A549 (cell line): ENCODE data around the gene GALNT15. TPM values are rescaled to one million over a fixed set of nuclear protein-coding genes. Genes with fewer than 3 reads are reported as not detected.

Source experiments
- ATAC-seq, 2 experiments: fragments of 200-7000 bp in 1 of 2; fragments of >200 bp in 1 of 2; cut with Nextera tagmentation in 1 of 2; cut with Tn5 transposase in 1 of 2; 3 replicates each; pipeline versions ENCODE4 v1.8.0 to v1.9.1; 2018 to 2020; ENCODE audit warnings: mild to moderate bottlenecking in 1 of 2, moderate library complexity in 1 of 2
- CTCF ChIA-PET: fragments of 300-600 bp; sonication (Branson Sonifier 250); formaldehyde crosslinking; extraction: SDS; loops from one replicate; lab custom pipeline; 2021; ENCODE audit warnings: antibody characterized with exemption, inconsistent platforms; lab: Yijun Ruan, JAX
- POLR2A ChIA-PET: fragments of 350-600 bp; formaldehyde crosslinking; extraction: SDS; loops from one replicate; lab custom pipeline; 2021; ENCODE audit warnings: antibody characterized with exemption, inconsistent platforms; lab: Yijun Ruan, JAX
- DNase-seq, 2 experiments: peaks; one replicate each; pipeline versions ENCODE4 v3.0.0 to v3.0.0-alpha.2; 2011 to 2016; ENCODE audit warnings: low read depth in 1 of 2, low spot score in 1 of 2
- FAIRE-seq: peaks from 2 replicates; lab custom pipeline; 2011; peaks lifted over from hg19 to GRCh38; lab: Jason Lieb, UNC
- H3K27ac ChIP-seq, 2 experiments: fragments of >200 bp; sonication (Bioruptor Twin); formaldehyde crosslinking; 3 replicates each; pipeline ENCODE4 v1.5.1; 2016 to 2017
- H3K4me1 ChIP-seq: fragments of >200 bp; sonication (Bioruptor Twin); formaldehyde crosslinking; 3 replicates; pipeline ENCODE4 v1.6.1; 2016
- H3K4me2 ChIP-seq: fragments of >200 bp; sonication (Bioruptor Twin); formaldehyde crosslinking; 3 replicates; pipeline ENCODE4 v1.6.1; 2016
- H3K4me3 ChIP-seq: fragments of >200 bp; sonication (Bioruptor Twin); formaldehyde crosslinking; 3 replicates; pipeline ENCODE4 v1.5.1; 2016
- H3K9me3 ChIP-seq: fragments of >200 bp; sonication (Bioruptor Twin); formaldehyde crosslinking; 3 replicates; pipeline ENCODE4 v1.6.1; 2016
- CBX8 ChIP-seq: fragments of 200-600 bp; sonication (generic); IDR thresholded peaks from 2 replicates; pipeline ENCODE4 v1.6.1; 2016
- CEBPB ChIP-seq, 2 experiments: fragments of >200 bp in 1 of 2; sonication (Bioruptor Twin) in 1 of 2; formaldehyde crosslinking in 1 of 2; IDR thresholded peaks; 2 replicates each; pipeline ENCODE4 v1.6.1; 2012 to 2016
- EP300 ChIP-seq, 2 experiments: fragments of >200 bp; sonication (Bioruptor Twin); formaldehyde crosslinking; IDR thresholded peaks; 2 replicates in 1 of 2; 3 replicates in 1 of 2; pipeline ENCODE4 v1.6.1; 2016 to 2017
- GATA3 ChIP-seq: IDR thresholded peaks from 2 replicates; pipeline ENCODE4 v1.6.1; 2012; ENCODE audit warnings: borderline replicate concordance
- HDAC2 ChIP-seq: fragments of 200-600 bp; sonication (generic); IDR thresholded peaks from 2 replicates; pipeline ENCODE4 v1.6.1; 2016
- HEYL ChIP-seq: fragments of 250-450 bp; sonication (Bioruptor Pico); IDR thresholded peaks from 2 replicates; pipeline ENCODE4 v1.8.0; 2021; ENCODE audit warnings: mild to moderate bottlenecking, moderate library complexity
- JUN ChIP-seq, 2 experiments: fragments of >200 bp; sonication (Bioruptor Twin); formaldehyde crosslinking; IDR thresholded peaks; 2 replicates in 1 of 2; 3 replicates in 1 of 2; pipeline ENCODE4 v1.6.1; 2016 to 2017
- JUNB ChIP-seq: fragments of >200 bp; sonication (Bioruptor Twin); formaldehyde crosslinking; IDR thresholded peaks from 2 replicates; pipeline ENCODE4 v1.6.1; 2016
- KDM1A ChIP-seq: fragments of 200-600 bp; sonication (generic); IDR thresholded peaks from 2 replicates; pipeline ENCODE4 v1.6.1; 2016; ENCODE audit warnings: low read depth, mild to moderate bottlenecking
- NFE2L2 ChIP-seq: fragments of 150-350 bp; conservative IDR thresholded peaks from 2 replicates; pipeline ENCODE4 v1.6.1; 2014; ENCODE audit warnings: low read length
- POLR2AphosphoS2 ChIP-seq: conservative IDR thresholded peaks from 2 replicates; pipeline ENCODE4 v1.6.1; 2012; ENCODE audit warnings: low read length, improper control_type of control experiment, inconsistent platforms
- RNF2 ChIP-seq: fragments of 200-600 bp; sonication (generic); IDR thresholded peaks from 2 replicates; pipeline ENCODE4 v1.6.1; 2016; ENCODE audit warnings: low read depth, mild to moderate bottlenecking, antibody characterized with exemption, moderate library complexity, borderline replicate concordance
- SMC3 ChIP-seq: fragments of >200 bp; sonication (Bioruptor Twin); formaldehyde crosslinking; IDR thresholded peaks from 3 replicates; pipeline ENCODE4 v1.6.1; 2018; ENCODE audit warnings: inconsistent platforms
- TP53 ChIP-seq: fragments of 250-450 bp; sonication (Bioruptor Pico); IDR thresholded peaks from 2 replicates; pipeline ENCODE4 v1.5.0; 2021; ENCODE audit warnings: mild to moderate bottlenecking, moderate library complexity
- ZNF302 ChIP-seq: fragments of 250-450 bp; sonication (Bioruptor Pico); IDR thresholded peaks from 2 replicates; pipeline ENCODE4 v1.9.0; 2021; ENCODE audit warnings: inconsistent platforms, mild to moderate bottlenecking, moderate library complexity
- ZSCAN20 ChIP-seq: fragments of 250-450 bp; sonication (Bioruptor Pico); IDR thresholded peaks from 2 replicates; pipeline ENCODE4 v1.8.0; 2022; ENCODE audit warnings: mild to moderate bottlenecking, moderate library complexity
- WGBS: methylation state at CpG from one replicate; pipeline ENCODE4 v1.1.6; 2017; ENCODE audit errors: missing lambda C conversion rate; 5-methylcytosine and 5-hydroxymethylcytosine counted together
- polyA plus RNA-seq, 4 experiments: library from polyadenylated mRNA; depleted of rRNA in 3 of 4; stranded (reverse); fragments of >200 nt; fragmentation: RNase III in 1 of 4; extraction: RNeasy Plus Mini Kit Qiagen cat#74134 plus additional on column Dnase treatment in 1 of 4; gene quantifications; 2 replicates in 3 of 4; 3 replicates in 1 of 4; pipeline ENCODE4 v1.2.3, GENCODE V29; 2011 to 2017
- TF ChIP-seq, protein P1 (sequence below): fragments of >200 bp; sonication (Bioruptor Twin); formaldehyde crosslinking; IDR thresholded peaks from 3 replicates; pipeline ENCODE4 v1.6.1; 2016
- TF ChIP-seq, protein P2 (sequence below): fragments of 250-450 bp; sonication (Bioruptor Pico); IDR thresholded peaks from 2 replicates; pipeline ENCODE4 v1.5.0; 2020; ENCODE audit warnings: low read depth, mild to moderate bottlenecking, moderate library complexity
- TF ChIP-seq, protein P3 (sequence below): IDR thresholded peaks from 2 replicates; pipeline ENCODE4 v1.6.1; 2012; ENCODE audit warnings: low read depth, borderline replicate concordance
- TF ChIP-seq, protein P4 (sequence below): fragments of >200 bp; sonication (Bioruptor Twin); formaldehyde crosslinking; IDR thresholded peaks from 3 replicates; pipeline ENCODE4 v1.5.1; 2016
- TF ChIP-seq, protein P5 (sequence below): IDR thresholded peaks from 2 replicates; pipeline ENCODE4 v1.6.1; 2012

Gene GALNT15
- polyA plus RNA-seq, 2 of the 4 experiments (the other 2 are of a cell fraction): 0.04 TPM; not detected in 1

DNA sequence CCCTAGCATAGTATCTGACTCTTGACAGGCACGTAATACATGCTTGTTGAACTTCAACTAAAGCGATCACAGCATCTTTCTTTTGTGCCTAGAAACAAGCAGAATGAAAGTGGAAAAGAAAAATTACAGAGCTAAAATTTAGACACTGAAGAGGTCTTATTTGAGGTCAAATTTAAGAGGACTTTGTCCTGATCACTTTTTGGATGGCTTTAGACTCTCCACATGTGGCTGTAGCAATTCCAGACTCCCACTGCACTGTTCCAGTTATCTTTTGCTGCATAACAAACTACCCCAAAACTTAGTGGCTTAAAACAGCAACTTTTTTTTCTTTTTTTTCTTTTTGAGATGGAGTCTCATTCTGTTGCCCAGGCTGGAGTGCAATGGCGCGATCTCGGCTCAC lies 66.7 kb downstream of the GALNT15 start:
- ATAC-seq (no peak), FAIRE-seq (no peak), DNase-seq (no peak)
- no peak overlapping the region for H3K4me3 ChIP-seq
- POLR2A ChIA-PET: interaction anchor here (0.6 kb wide), 1 partner anchor 1028 kb away, joined by 4 read pairs; no protein-coding TSS in a partner anchor
- no peak for TF ChIP-seq SMC3
- no peak for TF ChIP-seq JUNB
- TF ChIP-seq, protein P1, sequence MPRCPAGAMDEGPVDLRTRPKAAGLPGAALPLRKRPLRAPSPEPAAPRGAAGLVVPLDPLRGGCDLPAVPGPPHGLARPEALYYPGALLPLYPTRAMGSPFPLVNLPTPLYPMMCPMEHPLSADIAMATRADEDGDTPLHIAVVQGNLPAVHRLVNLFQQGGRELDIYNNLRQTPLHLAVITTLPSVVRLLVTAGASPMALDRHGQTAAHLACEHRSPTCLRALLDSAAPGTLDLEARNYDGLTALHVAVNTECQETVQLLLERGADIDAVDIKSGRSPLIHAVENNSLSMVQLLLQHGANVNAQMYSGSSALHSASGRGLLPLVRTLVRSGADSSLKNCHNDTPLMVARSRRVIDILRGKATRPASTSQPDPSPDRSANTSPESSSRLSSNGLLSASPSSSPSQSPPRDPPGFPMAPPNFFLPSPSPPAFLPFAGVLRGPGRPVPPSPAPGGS: no peak
- TF ChIP-seq, protein P2, sequence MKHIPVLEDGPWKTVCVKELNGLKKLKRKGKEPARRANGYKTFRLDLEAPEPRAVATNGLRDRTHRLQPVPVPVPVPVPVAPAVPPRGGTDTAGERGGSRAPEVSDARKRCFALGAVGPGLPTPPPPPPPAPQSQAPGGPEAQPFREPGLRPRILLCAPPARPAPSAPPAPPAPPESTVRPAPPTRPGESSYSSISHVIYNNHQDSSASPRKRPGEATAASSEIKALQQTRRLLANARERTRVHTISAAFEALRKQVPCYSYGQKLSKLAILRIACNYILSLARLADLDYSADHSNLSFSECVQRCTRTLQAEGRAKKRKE (CRISPR knock-in tag): no peak
- TF ChIP-seq HDAC2: no peak
- TF ChIP-seq, protein P3, sequence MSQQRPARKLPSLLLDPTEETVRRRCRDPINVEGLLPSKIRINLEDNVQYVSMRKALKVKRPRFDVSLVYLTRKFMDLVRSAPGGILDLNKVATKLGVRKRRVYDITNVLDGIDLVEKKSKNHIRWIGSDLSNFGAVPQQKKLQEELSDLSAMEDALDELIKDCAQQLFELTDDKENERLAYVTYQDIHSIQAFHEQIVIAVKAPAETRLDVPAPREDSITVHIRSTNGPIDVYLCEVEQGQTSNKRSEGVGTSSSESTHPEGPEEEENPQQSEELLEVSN: no peak
- no peak for TF ChIP-seq CBX8
- no peak for TF ChIP-seq RNF2
- no peak for TF ChIP-seq ZNF302 (CRISPR knock-in tag)
- TF ChIP-seq POLR2AphosphoS2: no peak
- peak overlapping the region; percentile 40; the same call in 1 of the 3 replicates for H3K4me2 ChIP-seq
- no peaks in the 10 kb centered on the region for H3K9me3 ChIP-seq
- CTCF ChIA-PET: interaction anchor here (1.4 to 5.1 kb wide), 5 partner anchors 10 to 192 kb away, joined by 3 to 43 read pairs (median 11); no protein-coding TSS in a partner anchor
- peak overlapping the region; percentile 53 to 63; a peak in 4 of 6 replicates for H3K27ac ChIP-seq
- WGBS: 67% methylated on average over 5 of the region's 5 CpGs
- H3K4me1 ChIP-seq: peaks cover 22% of the 10 kb centered on the region

DNA sequence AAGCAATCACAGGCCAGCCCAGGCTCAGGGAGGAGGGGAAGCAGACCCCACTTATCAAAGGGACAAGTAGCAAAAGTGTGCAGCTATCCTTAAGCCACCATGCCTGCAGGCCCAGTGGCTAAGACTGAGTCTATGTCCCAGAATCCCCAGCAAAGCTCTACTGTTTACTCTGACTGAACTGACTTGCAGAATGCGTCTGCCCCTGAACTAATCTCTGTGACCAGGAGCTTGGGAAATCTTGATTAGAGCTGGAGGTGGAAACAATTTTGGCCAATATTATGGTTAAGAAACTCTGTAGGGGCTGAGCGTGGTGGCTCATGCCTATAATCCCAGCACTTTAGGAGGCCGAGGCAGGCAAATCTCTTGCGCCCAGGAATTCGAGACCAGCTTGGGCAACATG lies 67.7 kb downstream of the GALNT15 start:
- ATAC-seq (no peak), DNase-seq (no peak), FAIRE-seq (no peak)
- 0 out of 6 replicates have a peak overlapping the region, but pooled peaks of 1 of the 2 experiments have one; percentile 26 for H3K27ac ChIP-seq
- ChIA-PET POLR2A (no interaction called here), CTCF (interaction anchor here (1.4 to 5.1 kb wide), 7 partner anchors 9 to 426 kb away, joined by 3 to 43 read pairs (median 11); partner anchors contain the start of genes DPH3 and OXNAD1)
- TF ChIP-seq KDM1A (no peak), HEYL (CRISPR knock-in tag) (no peak), EP300 (IDR thresholded peaks at IDR 0.05) (no peak), TP53 (CRISPR knock-in tag) (no peak), CEBPB (IDR thresholded peaks at IDR 0.05) (no peak), GATA3 (no peak), JUN (IDR thresholded peaks at IDR 0.05) (no peak), NFE2L2 (no peak), ZSCAN20 (CRISPR knock-in tag) (no peak)
- TF ChIP-seq, protein P4, sequence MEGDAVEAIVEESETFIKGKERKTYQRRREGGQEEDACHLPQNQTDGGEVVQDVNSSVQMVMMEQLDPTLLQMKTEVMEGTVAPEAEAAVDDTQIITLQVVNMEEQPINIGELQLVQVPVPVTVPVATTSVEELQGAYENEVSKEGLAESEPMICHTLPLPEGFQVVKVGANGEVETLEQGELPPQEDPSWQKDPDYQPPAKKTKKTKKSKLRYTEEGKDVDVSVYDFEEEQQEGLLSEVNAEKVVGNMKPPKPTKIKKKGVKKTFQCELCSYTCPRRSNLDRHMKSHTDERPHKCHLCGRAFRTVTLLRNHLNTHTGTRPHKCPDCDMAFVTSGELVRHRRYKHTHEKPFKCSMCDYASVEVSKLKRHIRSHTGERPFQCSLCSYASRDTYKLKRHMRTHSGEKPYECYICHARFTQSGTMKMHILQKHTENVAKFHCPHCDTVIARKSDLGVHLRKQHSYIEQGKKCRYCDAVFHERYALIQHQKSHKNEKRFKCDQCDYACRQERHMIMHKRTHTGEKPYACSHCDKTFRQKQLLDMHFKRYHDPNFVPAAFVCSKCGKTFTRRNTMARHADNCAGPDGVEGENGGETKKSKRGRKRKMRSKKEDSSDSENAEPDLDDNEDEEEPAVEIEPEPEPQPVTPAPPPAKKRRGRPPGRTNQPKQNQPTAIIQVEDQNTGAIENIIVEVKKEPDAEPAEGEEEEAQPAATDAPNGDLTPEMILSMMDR: no peak
- TF ChIP-seq, protein P5, sequence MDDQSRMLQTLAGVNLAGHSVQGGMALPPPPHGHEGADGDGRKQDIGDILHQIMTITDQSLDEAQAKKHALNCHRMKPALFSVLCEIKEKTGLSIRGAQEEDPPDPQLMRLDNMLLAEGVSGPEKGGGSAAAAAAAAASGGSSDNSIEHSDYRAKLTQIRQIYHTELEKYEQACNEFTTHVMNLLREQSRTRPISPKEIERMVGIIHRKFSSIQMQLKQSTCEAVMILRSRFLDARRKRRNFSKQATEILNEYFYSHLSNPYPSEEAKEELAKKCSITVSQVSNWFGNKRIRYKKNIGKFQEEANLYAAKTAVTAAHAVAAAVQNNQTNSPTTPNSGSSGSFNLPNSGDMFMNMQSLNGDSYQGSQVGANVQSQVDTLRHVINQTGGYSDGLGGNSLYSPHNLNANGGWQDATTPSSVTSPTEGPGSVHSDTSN: no peak
- TF ChIP-seq, protein P1: no peak
- H3K4me2 ChIP-seq: no peak overlapping the region
- 93% methylated on average over 5 of the region's 5 CpGs for WGBS
- peaks cover 22% of the 10 kb centered on the region for H3K4me1 ChIP-seq
- H3K9me3 ChIP-seq: no peaks in the 10 kb centered on the region
- H3K4me3 ChIP-seq: no peak overlapping the region
